Liver (tissue), 9 donors: ENCODE measurements around the gene GJB2. TPM values are rescaled to one million over a fixed set of nuclear protein-coding genes. Genes with fewer than 3 reads are reported as not detected.

Experiments
- DNase-seq: peaks from one replicate; pipeline ENCODE4 v3.0.0-alpha.2; 2017; ENCODE audit warnings: low spot score
- H3K27ac ChIP-seq, 2 donors: one replicate each; pipeline ENCODE4 v1.7.0; 2013; ENCODE audit warnings: inconsistent platforms in 2 of 2, low read length in 2 of 2, control low read depth in 1 of 2, low read depth in 1 of 2, mild to moderate bottlenecking in 1 of 2
- H3K27me3 ChIP-seq, 4 donors: one replicate each; pipeline versions ENCODE4 v1.6.1 to v1.7.0; 2013; ENCODE audit warnings: low read length in 3 of 4, inconsistent platforms in 1 of 4, mild to moderate bottlenecking in 1 of 4, moderate library complexity in 1 of 4; ENCODE audit not compliant: control insufficient read depth in 4 of 4, insufficient read depth in 4 of 4
- H3K36me3 ChIP-seq, 4 donors: one replicate each; pipeline versions ENCODE4 v1.6.1 to v1.7.0; 2013; ENCODE audit warnings: low read length in 3 of 4, mild to moderate bottlenecking in 3 of 4, low read depth in 1 of 4, moderate library complexity in 1 of 4; ENCODE audit not compliant: control insufficient read depth in 4 of 4, insufficient read depth in 3 of 4
- H3K4me1 ChIP-seq, 4 donors: one replicate each; pipeline versions ENCODE4 v1.6.1 to v1.7.0; 2013; ENCODE audit warnings: low read length in 3 of 4, mild to moderate bottlenecking in 3 of 4, moderate library complexity in 1 of 4; ENCODE audit not compliant: control insufficient read depth in 4 of 4, insufficient read depth in 4 of 4
- H3K4me3 ChIP-seq, 3 donors: one replicate each; pipeline versions ENCODE4 v1.6.1 to v1.7.0; 2013; ENCODE audit warnings: low read length in 3 of 3, control low read depth in 1 of 3, low read depth in 1 of 3, mild to moderate bottlenecking in 1 of 3
- H3K9ac ChIP-seq, 2 donors: one replicate each; pipeline ENCODE4 v1.7.0; 2013; ENCODE audit warnings: low read length in 2 of 2, mild to moderate bottlenecking in 2 of 2, moderate library complexity in 2 of 2, control low read depth in 1 of 2, low read depth in 1 of 2
- H3K9me3 ChIP-seq, 4 donors: one replicate each; pipeline versions ENCODE4 v1.6.1 to v1.7.0; 2013; ENCODE audit warnings: low read length in 3 of 4; ENCODE audit not compliant: control insufficient read depth in 4 of 4
- CTCF ChIP-seq: fragments of 150-350 bp; IDR thresholded peaks from 2 replicates; pipeline ENCODE4 v1.5.1; 2017; ENCODE audit warnings: improper control_type of control experiment, low read depth, low read length; ENCODE audit not compliant: missing input control
- EGR1 ChIP-seq, 2 donors: IDR thresholded peaks; 2 replicates each; pipeline ENCODE4 v1.6.1; 2016 to 2018; ENCODE audit warnings: antibody characterized with exemption in 2 of 2, low read depth in 2 of 2
- FOXA1 ChIP-seq: IDR thresholded peaks from 2 replicates; pipeline ENCODE4 v1.6.1; 2016; ENCODE audit warnings: antibody characterized with exemption
- FOXA2 ChIP-seq: IDR thresholded peaks from 2 replicates; pipeline ENCODE4 v1.6.1; 2016; ENCODE audit warnings: antibody characterized with exemption
- HNF4G ChIP-seq: IDR thresholded peaks from 2 replicates; pipeline ENCODE4 v1.6.1; 2016; ENCODE audit warnings: antibody characterized with exemption
- MAX ChIP-seq: IDR thresholded peaks from 2 replicates; pipeline ENCODE4 v1.6.1; 2016; ENCODE audit warnings: antibody characterized with exemption
- NR2F2 ChIP-seq: IDR thresholded peaks from 2 replicates; pipeline ENCODE4 v1.6.1; 2016; ENCODE audit warnings: antibody characterized with exemption
- RAD21 ChIP-seq, 2 donors: IDR thresholded peaks; 2 replicates each; pipeline ENCODE4 v1.6.1; 2016; ENCODE audit warnings: antibody characterized with exemption in 2 of 2, mild to moderate bottlenecking in 2 of 2
- RXRA ChIP-seq, 2 donors: IDR thresholded peaks; 2 replicates each; pipeline ENCODE4 v1.6.1; 2017 to 2018; ENCODE audit warnings: antibody characterized with exemption in 2 of 2, mild to moderate bottlenecking in 1 of 2
- SP1 ChIP-seq: IDR thresholded peaks from 2 replicates; pipeline ENCODE4 v1.6.1; 2018; ENCODE audit warnings: antibody characterized with exemption, mild to moderate bottlenecking
- TAF1 ChIP-seq: conservative IDR thresholded peaks from 2 replicates; pipeline ENCODE4 v1.6.1; 2016; ENCODE audit warnings: antibody characterized with exemption, mild to moderate bottlenecking
- ZBTB33 ChIP-seq: IDR thresholded peaks from 2 replicates; pipeline ENCODE4 v1.6.1; 2016; ENCODE audit warnings: antibody characterized with exemption
- WGBS: extraction: QIAGEN DNeasy Blood & Tissue Kit; methylation state at CpG from one replicate; pipeline ENCODE4 v1.1.7; 2013; 5-methylcytosine and 5-hydroxymethylcytosine counted together
- polyA plus RNA-seq, 2 donors: library from polyadenylated mRNA; stranded (reverse) in 1 of 2; unstranded in 1 of 2; fragments of 200-250 nt in 1 of 2; fragments of >200 nt in 1 of 2; fragmentation: Nextera tagmentation in 1 of 2; extraction: Ambion mirVana in 1 of 2; gene quantifications; one replicate each; pipeline versions ENCODE4 v1.2.1 to v1.2.3, GENCODE V29; 2013 to 2015
- total RNA-seq, 2 donors: library from RNA; depleted of rRNA; stranded (reverse); fragments of >200 nt; gene quantifications; one replicate each; pipeline ENCODE4 v1.2.3, GENCODE V29; 2014
- donor health status: healthy.
- donor health status: healthy.
- donor health status: healthy.
- donor health status: healthy.
- donor health status: healthy.

GJB2 gene
- total and polyA plus RNA-seq, 4 donors = 8.0 to 50.1 (median 20.6) TPM

GRCh38 chr13:20137875-20138274, 54.9 kb downstream of the GJB2 start:
- 78% methylated on average over 2 of the region's 2 CpGs for WGBS
- no peak for DNase-seq
- H3K4me3 ChIP-seq = no peak overlapping the region
- H3K36me3 ChIP-seq = no peaks in the 10 kb centered on the region
- TF ChIP-seq HNF4G = no peak
- TF ChIP-seq RXRA (IDR thresholded peaks at IDR 0.05) = no peak
- no peak for TF ChIP-seq CTCF
- no peak for TF ChIP-seq ZBTB33
- no peak for TF ChIP-seq FOXA2
- no peak for TF ChIP-seq SP1
- TF ChIP-seq FOXA1 = no peak
- no peak for TF ChIP-seq EGR1 (IDR thresholded peaks at IDR 0.05; ENCODE audit: low read depth in 2 of 2)
- TF ChIP-seq MAX = no peak
- TF ChIP-seq TAF1 = no peak
- no peak for TF ChIP-seq NR2F2
- no peak for TF ChIP-seq RAD21 (IDR thresholded peaks at IDR 0.05)
- H3K9me3 ChIP-seq = no peaks in the 10 kb centered on the region
- H3K27me3 ChIP-seq = peaks cover 0 to 2% (median under 1%) of the 10 kb centered on the region in 4 donors
- H3K4me1 ChIP-seq = peaks cover 0 to 6% (median 1%) of the 10 kb centered on the region in 4 donors
- H3K27ac ChIP-seq = no peak overlapping the region
- H3K9ac ChIP-seq = no peak overlapping the region

Other genes starting within 250 kb of the GJB2 start
- 10 to 100 TPM; 24.1 to 40.8 TPM for gene ZMYM2, start 234.2 kb downstream of the GJB2 start, total RNA-seq
- 10 to 100 TPM in 1 of 2 donors, 1 to 10 TPM in 1; 8.7 to 12.8 TPM for gene ZMYM2, start 234.2 kb downstream of the GJB2 start, polyA plus RNA-seq
- under 1 TPM in 1 of 2 donors, not detected in 1; 0.05 TPM for gene GJA3, start 31.9 kb downstream of the GJB2 start, total RNA-seq
- under 1 TPM in 1 of 2 donors, not detected in 1; 0.02 TPM for gene GJA3, start 31.9 kb downstream of the GJB2 start, polyA plus RNA-seq
- under 1 TPM in 1 of 2 donors, not detected in 1; 0.08 TPM for gene GJB6, start 39.4 kb upstream of the GJB2 start, total RNA-seq
- under 1 TPM in 1 of 2 donors, not detected in 1; 0.06 TPM for gene GJB6, start 39.4 kb upstream of the GJB2 start, polyA plus RNA-seq